Measurements from ENCODE around the gene TMEM95. TPM values are rescaled to one million over a fixed set of nuclear protein-coding genes. Genes with fewer than 3 reads are reported as not detected.

TMEM95 gene
- total and polyA plus RNA-seq, 2 experiments from 2014 or later: not detected

- TF ChIP-seq, protein P1, sequence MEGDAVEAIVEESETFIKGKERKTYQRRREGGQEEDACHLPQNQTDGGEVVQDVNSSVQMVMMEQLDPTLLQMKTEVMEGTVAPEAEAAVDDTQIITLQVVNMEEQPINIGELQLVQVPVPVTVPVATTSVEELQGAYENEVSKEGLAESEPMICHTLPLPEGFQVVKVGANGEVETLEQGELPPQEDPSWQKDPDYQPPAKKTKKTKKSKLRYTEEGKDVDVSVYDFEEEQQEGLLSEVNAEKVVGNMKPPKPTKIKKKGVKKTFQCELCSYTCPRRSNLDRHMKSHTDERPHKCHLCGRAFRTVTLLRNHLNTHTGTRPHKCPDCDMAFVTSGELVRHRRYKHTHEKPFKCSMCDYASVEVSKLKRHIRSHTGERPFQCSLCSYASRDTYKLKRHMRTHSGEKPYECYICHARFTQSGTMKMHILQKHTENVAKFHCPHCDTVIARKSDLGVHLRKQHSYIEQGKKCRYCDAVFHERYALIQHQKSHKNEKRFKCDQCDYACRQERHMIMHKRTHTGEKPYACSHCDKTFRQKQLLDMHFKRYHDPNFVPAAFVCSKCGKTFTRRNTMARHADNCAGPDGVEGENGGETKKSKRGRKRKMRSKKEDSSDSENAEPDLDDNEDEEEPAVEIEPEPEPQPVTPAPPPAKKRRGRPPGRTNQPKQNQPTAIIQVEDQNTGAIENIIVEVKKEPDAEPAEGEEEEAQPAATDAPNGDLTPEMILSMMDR (IDR thresholded peaks at IDR 0.05; ENCODE audit: low read depth, low read length): no peak
- peak within 1 kb of the TSS; percentile 90 for H3K4me3 ChIP-seq
- peaks cover 7% of the 10 kb centered on the region for H3K4me1 ChIP-seq (ENCODE audit: low read depth)
- no peaks in the 10 kb centered on the region for H3K27me3 ChIP-seq
- H3K36me3 ChIP-seq: peaks cover 52% of the 10 kb centered on the region
- peak within 1 kb of the TSS; percentile 82 for H3K27ac ChIP-seq
- no peaks in the 10 kb centered on the region for H3K9me3 ChIP-seq (ENCODE audit: low read depth)
- DNase-seq (ENCODE audit: low read depth in 1 of 2, low spot score in 1 of 2): peak; percentile 86 to 93
Observed at GRCh38 chr17:7314719-7315569, 40.0 kb upstream of the TMEM95 start, which contains the start of gene GPS2. GPS2 (minus strand) TSS chr17:7315360; CDS start chr17:7315052, 308 bp downstream.

DNA sequence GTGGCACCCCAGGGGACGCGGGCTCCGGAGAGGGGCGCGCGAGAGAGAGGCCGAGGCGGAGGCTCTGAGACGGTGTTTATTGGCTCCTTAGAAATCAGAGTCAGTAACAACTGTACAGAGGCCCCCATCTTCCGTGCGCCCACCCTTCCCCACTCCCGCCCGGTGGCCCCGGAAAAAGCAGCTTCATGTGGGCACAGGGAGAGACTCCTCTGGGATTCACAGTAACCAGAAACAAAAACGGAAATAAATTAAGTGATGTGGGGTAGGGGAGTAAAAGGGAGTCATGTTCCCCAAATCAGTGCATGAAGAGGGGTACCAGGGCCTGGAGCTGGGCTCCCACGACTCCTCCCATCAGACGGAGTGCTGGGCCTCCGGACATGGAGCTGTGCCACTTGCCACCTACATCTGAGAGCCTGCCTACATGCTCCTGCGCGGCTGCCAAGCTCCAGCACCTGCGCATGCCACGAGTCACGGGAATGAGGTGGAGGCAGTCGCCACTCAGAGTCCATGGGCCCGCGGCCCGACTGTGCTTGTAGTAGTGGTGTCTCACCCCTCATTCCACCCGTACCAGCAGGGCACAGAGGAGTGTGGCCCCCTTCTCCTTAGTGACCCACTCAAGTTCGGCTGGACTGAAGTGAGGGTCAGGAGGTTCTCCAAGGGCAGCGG lies 39.3 kb upstream of the TMEM95 start:
- peak overlapping the region; percentile 82 for H3K27ac ChIP-seq
- peaks cover 48% of the 10 kb centered on the region for H3K36me3 ChIP-seq

DNA sequence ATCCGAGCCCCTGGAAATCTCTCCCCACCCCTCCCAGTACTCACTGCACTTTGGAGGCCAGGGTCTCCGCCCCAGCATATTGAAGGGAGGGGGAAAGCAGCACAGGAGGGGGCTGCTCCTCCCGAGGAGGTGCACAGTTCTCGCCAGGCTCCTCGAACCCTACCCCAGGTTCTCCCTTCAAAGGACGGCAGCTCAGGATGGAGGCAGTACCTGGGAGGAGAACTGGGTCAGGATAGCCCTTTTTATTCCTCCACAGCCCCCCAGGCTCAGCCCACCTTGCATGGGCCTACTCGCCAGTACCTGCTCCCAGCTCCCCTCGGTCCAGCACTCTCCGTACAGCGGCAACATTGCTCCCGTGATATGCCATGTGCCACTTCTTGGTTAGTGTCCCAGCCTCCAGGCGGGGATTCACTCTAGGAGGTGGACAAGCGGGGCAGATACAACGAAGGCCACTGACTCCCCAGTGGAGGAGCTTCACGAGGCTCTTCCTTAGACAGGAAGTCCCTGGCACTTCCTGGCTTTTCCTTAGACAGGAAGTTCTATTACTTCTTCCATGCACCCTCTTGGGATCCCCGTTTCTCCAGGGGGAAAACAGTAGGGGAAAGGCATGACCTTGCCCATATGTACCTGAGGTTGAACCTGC lies 37.7 kb upstream of the TMEM95 start:
- DNase-seq (ENCODE audit: low read depth in 1 of 2, low spot score in 1 of 2): no peak
- Histone ChIP-seq H3K27ac (no peak overlapping the region), H3K27me3 (no peaks in the 10 kb centered on the region), H3K4me3 (no peak overlapping the region), H3K9me3 (ENCODE audit: low read depth) (no peaks in the 10 kb centered on the region), H3K36me3 (peaks cover 51% of the 10 kb centered on the region), H3K4me1 (ENCODE audit: low read depth) (peaks cover 7% of the 10 kb centered on the region)
- TF ChIP-seq, protein P1 (IDR thresholded peaks at IDR 0.05; ENCODE audit: low read depth, low read length): no peak

More for the DNA sequence above, 39.3 kb upstream of the TMEM95 start:
- no peak for DNase-seq (ENCODE audit: low read depth in 1 of 2, low spot score in 1 of 2)
- Histone ChIP-seq H3K9me3 (ENCODE audit: low read depth) (no peaks in the 10 kb centered on the region), H3K4me3 (peak overlapping the region; percentile 90), H3K27me3 (no peaks in the 10 kb centered on the region), H3K4me1 (ENCODE audit: low read depth) (peaks cover 7% of the 10 kb centered on the region)
- TF ChIP-seq, protein P1 (IDR thresholded peaks at IDR 0.05; ENCODE audit: low read depth, low read length): no peak

- peaks cover 52% of the 10 kb centered on the region for H3K36me3 ChIP-seq
- no peak for DNase-seq (ENCODE audit: low read depth in 1 of 2, low spot score in 1 of 2)
- H3K4me1 ChIP-seq (ENCODE audit: low read depth): peaks cover 7% of the 10 kb centered on the region
- TF ChIP-seq, protein P1 (IDR thresholded peaks at IDR 0.05; ENCODE audit: low read depth, low read length): no peak
- no peak overlapping the region for H3K27ac ChIP-seq
- H3K27me3 ChIP-seq: no peaks in the 10 kb centered on the region
- H3K4me3 ChIP-seq: no peak overlapping the region
- H3K9me3 ChIP-seq (ENCODE audit: low read depth): no peaks in the 10 kb centered on the region
Observed at GRCh38 chr17:7318121-7318860, 36.7 kb upstream of the TMEM95 start.

GRCh38 chr17:7321466-7321865 lies 33.5 kb upstream of the TMEM95 start:
- Histone ChIP-seq H3K27me3 (no peaks in the 10 kb centered on the region), H3K4me1 (ENCODE audit: low read depth) (no peaks in the 10 kb centered on the region), H3K27ac (no peak overlapping the region), H3K4me3 (no peak overlapping the region), H3K9me3 (ENCODE audit: low read depth) (no peaks in the 10 kb centered on the region), H3K36me3 (peaks cover 51% of the 10 kb centered on the region)
- DNase-seq (ENCODE audit: low read depth in 1 of 2, low spot score in 1 of 2): no peak
- TF ChIP-seq, protein P1 (IDR thresholded peaks at IDR 0.05; ENCODE audit: low read depth, low read length): no peak

Data from cardiac muscle cell (in vitro differentiated cells and primary cell).